Natural killer cell treated with Interleukin-12 subunit alpha and Interleukin-12 subunit beta and Interleukin-15 and Interleukin-18, amount 100 ng/mL, for 72 hours (primary cell): ENCODE measurements around the gene TLR5. TPM values are rescaled to one million over a fixed set of nuclear protein-coding genes. Genes with fewer than 3 reads are reported as not detected.

Experiments used
- ATAC-seq, 2 donors: fragments of 150-1000 bp; cut with Tn5 transposase in 1 of 2; sonication (Bioruptor Pico), chemical (Tn5 transposase) in 1 of 2; 2 replicates each; pipeline ENCODE4 v1.10.0; 2021
- DNase-seq: peaks from one replicate; pipeline ENCODE4 v3.0.0; 2022; ENCODE audit warnings: low spot score
- H3K27ac Mint-ChIP-seq, 2 donors: 1 replicate in 1 of 2; 2 replicates in 1 of 2; pipeline ENCODE4 v1.8.0; 2022; ENCODE audit warnings: mixed read lengths in 2 of 2, mild to moderate bottlenecking in 1 of 2, moderate library complexity in 1 of 2
- H3K27me3 Mint-ChIP-seq, 2 donors: 1 replicate in 1 of 2; 2 replicates in 1 of 2; pipeline ENCODE4 v1.8.0; 2022; ENCODE audit warnings: mixed read lengths in 2 of 2
- H3K36me3 Mint-ChIP-seq: one replicate; pipeline ENCODE4 v1.8.0; 2022; ENCODE audit warnings: mixed read lengths
- H3K4me1 Mint-ChIP-seq, 2 donors: 1 replicate in 1 of 2; 2 replicates in 1 of 2; pipeline ENCODE4 v1.8.0; 2022; ENCODE audit warnings: low read depth in 2 of 2, mixed read lengths in 2 of 2, mild to moderate bottlenecking in 1 of 2
- H3K4me3 Mint-ChIP-seq: one replicate; pipeline ENCODE4 v1.8.0; 2022; ENCODE audit warnings: mixed read lengths
- H3K9me3 Mint-ChIP-seq: 2 replicates; pipeline ENCODE4 v1.8.0; 2022; ENCODE audit warnings: mixed read lengths
- total RNA-seq, 2 donors: library from RNA; stranded (reverse); gene quantifications; one replicate each; pipeline ENCODE4 v1.2.3, GENCODE V29; 2022

TLR5 gene
- total RNA-seq, 2 donors from 2014 or later = 0.11 to 0.38 TPM

DNA sequence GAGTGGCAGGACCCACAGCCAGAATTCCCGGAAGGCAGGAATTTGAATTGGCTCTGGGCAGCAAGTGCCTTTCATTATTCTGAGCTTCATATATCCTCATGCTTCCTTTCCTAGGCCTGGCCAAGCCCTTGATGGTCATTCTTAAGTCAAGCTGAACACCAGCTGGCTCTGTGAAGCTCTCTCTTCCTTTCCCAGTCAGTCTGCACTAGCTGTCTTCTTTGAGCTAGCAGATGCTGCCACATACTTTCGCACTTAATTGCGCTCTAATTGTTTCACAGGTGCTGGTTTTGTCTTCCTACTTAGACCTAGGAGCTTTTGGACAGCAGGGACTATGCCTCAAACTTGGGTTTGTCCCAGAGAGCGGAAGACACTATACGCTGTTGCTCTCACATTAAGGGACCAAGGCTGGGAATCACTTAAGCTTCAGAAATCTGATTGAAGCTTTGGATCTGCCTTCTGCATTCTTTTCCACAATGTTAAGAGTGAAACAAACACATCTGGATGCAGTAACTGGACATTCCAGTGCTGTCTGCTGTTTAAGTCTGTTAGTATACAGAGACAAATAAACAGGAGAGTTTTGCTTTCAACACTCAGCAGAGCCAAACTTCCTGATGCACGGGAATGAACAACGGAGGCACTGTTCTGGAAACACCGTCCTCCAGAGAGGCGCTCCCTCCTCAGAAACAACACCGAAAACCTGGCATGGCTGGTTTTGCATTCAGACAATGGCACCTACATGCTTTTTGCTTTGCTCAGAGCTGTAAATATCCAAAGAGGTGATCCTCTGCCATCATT is 2.2 kb downstream of the TLR5 start:
- no peaks in the 10 kb centered on the region for H3K36me3 Mint-ChIP-seq
- ATAC-seq = no peak
- peaks cover 8 to 19% of the 10 kb centered on the region in 2 donors for H3K27me3 Mint-ChIP-seq
- no peaks in the 10 kb centered on the region for H3K9me3 Mint-ChIP-seq
- no peak for DNase-seq
- H3K4me3 Mint-ChIP-seq = no peak overlapping the region
- no peak overlapping the region for H3K27ac Mint-ChIP-seq
- H3K4me1 Mint-ChIP-seq = peaks cover 7 to 17% of the 10 kb centered on the region in 2 donors

DNA sequence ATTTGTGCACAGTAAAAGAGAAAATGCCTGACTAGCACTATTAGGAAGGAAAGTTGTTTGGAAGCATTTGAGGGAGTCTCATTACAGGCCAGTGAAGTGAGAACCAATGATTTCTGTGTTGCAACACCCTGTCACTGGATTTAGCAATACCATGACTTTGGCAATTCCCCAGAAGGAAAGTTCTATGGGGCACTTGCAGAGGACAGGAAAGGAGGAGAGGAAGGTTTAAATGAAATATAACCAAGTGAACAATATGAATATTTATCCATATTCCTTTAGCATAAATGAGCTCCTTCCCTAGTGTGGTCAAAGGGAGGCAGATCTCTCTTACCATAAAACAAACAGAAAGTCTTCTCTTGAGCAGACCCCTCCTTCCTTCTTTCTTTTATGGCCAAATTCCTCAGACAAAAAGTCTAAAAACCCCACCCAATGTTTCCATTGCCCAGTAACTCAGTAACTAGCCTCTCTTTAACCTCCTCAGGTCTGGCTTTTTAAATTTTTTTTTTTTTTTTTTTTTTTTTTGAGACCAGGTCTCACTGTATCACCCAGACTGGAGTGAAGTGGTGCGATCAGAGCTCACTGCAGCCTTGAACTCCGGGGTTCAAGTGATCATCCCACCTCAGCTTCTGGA is 5.5 kb downstream of the TLR5 start:
- peaks cover 24 to 25% of the 10 kb centered on the region in 2 donors for H3K27me3 Mint-ChIP-seq
- H3K36me3 Mint-ChIP-seq = no peaks in the 10 kb centered on the region
- H3K27ac Mint-ChIP-seq = peak overlapping the region in 1 of 2 donors; percentile 62
- peak in 1 of 2 donors; percentile 21 for ATAC-seq
- no peak for DNase-seq
- H3K4me3 Mint-ChIP-seq = no peak overlapping the region
- no peaks in the 10 kb centered on the region for H3K9me3 Mint-ChIP-seq
- H3K4me1 Mint-ChIP-seq = peaks cover 10 to 16% of the 10 kb centered on the region in 2 donors

DNA sequence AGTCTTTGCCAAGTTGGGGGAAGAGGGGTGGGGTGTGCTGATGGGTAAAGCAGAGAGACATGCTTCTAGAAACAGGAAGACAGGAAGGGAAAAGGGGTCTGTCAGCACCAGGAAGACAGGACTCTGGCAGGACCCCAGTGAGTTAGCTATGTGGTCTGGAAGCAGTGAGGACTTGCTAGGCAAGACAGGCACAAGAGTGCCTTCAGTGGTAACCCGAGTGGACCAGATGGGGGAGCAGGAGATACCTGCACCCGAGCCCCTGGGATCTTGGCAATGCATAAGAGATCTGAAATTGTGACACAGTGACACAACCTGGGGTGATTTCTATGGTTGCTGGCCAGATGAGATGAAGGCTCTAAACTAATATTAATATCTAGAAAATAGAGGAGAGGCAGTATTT is 7.0 kb downstream of the TLR5 start:
- peaks cover 10 to 16% of the 10 kb centered on the region in 2 donors for H3K4me1 Mint-ChIP-seq
- no peaks in the 10 kb centered on the region for H3K9me3 Mint-ChIP-seq
- no peak overlapping the region for H3K4me3 Mint-ChIP-seq
- H3K36me3 Mint-ChIP-seq = no peaks in the 10 kb centered on the region
- ATAC-seq = no peak
- no peak for DNase-seq
- H3K27ac Mint-ChIP-seq = peak overlapping the region in 1 of 2 donors; percentile 29
- H3K27me3 Mint-ChIP-seq = peaks cover 30 to 34% of the 10 kb centered on the region in 2 donors

GRCh38 chr1:223135176-223135942 is 7.7 kb downstream of the TLR5 start:
- Mint-ChIP-seq H3K36me3 (no peaks in the 10 kb centered on the region), H3K9me3 (no peaks in the 10 kb centered on the region)

GRCh38 chr1:223133824-223134435 is 9.1 kb downstream of the TLR5 start:
- H3K4me3 Mint-ChIP-seq = peak overlapping the region; percentile 57
- H3K9me3 Mint-ChIP-seq = no peaks in the 10 kb centered on the region
- H3K36me3 Mint-ChIP-seq = no peaks in the 10 kb centered on the region
- peaks cover 19 to 22% of the 10 kb centered on the region in 2 donors for H3K4me1 Mint-ChIP-seq
- H3K27me3 Mint-ChIP-seq = peaks cover 42 to 44% of the 10 kb centered on the region in 2 donors
- peak; percentile 85 for DNase-seq
- peak; percentile 89 to 90 for ATAC-seq
- no peak overlapping the region for H3K27ac Mint-ChIP-seq

More at GRCh38 chr1:223135176-223135942, 7.7 kb downstream of the TLR5 start:
- no peak overlapping the region for H3K27ac Mint-ChIP-seq
- ATAC-seq (no peak), DNase-seq (no peak)
- peaks cover 37 to 41% of the 10 kb centered on the region in 2 donors for H3K27me3 Mint-ChIP-seq
- no peak overlapping the region for H3K4me3 Mint-ChIP-seq
- H3K4me1 Mint-ChIP-seq = peaks cover 13 to 16% of the 10 kb centered on the region in 2 donors

DNA sequence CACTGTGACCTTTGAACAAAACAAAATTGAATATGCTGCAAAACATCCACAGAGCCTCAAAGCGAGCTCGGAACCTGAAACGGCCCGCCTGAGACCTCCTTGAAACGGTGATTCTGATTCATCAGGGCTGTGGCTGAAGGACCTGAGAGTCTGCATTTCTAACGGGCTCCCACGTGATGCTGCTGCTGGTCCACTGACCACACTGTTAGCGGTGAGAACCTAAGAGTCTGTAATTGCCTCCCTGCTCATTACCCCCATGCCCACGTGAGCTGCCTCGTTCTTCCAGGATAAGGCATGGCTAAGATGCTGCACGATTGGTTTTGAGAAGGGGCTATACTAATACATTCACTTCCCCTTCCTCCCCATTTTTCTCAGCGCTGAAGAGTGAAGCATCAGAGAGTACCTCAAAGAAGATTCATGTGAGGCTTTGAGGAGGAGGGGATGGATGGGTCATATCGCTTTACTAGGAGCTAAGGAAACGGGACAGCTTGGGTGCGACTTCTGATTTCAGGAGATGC is 9.7 kb downstream of the TLR5 start:
- H3K27me3 Mint-ChIP-seq = peaks cover 41 to 42% of the 10 kb centered on the region in 2 donors
- no peaks in the 10 kb centered on the region for H3K9me3 Mint-ChIP-seq
- H3K4me1 Mint-ChIP-seq = peaks cover 21 to 22% of the 10 kb centered on the region in 2 donors
- DNase-seq (no peak), ATAC-seq (peak in 1 of 2 donors; percentile 2)
- no peak overlapping the region for H3K27ac Mint-ChIP-seq
- no peaks in the 10 kb centered on the region for H3K36me3 Mint-ChIP-seq
- H3K4me3 Mint-ChIP-seq = peak overlapping the region; percentile 57

GRCh38 chr1:223129229-223129901 is 13.7 kb downstream of the TLR5 start:
- DNase-seq = peak; percentile 83
- H3K36me3 Mint-ChIP-seq = no peaks in the 10 kb centered on the region
- peak; percentile 79 to 85 for ATAC-seq
- H3K4me3 Mint-ChIP-seq = peak overlapping the region; percentile 54
- peaks cover 13 to 21% of the 10 kb centered on the region in 2 donors for H3K4me1 Mint-ChIP-seq
- H3K27me3 Mint-ChIP-seq = peaks cover 21 to 27% of the 10 kb centered on the region in 2 donors
- no peak overlapping the region for H3K27ac Mint-ChIP-seq
- no peaks in the 10 kb centered on the region for H3K9me3 Mint-ChIP-seq

DNA sequence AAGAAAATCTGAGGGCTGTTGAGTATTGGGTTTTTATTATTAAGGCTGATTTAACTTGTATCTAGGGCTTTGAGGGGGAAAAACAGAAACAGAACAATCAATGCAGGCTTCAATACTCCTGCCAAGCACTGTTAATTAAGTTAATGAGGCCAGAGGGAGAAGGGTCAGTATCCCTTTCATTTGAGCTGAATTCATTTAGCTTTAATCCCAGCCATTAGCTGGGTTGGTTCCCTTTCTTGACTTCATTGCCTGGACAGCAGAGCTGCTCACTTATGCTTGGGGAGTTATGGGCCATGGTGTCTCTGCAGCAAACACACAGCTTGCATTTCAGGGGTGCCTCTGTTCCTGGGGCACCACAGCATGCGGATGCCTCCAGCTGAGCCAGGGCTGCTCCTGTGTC is 16.3 kb downstream of the TLR5 start:
- Mint-ChIP-seq H3K27me3 (peaks cover 28 to 29% of the 10 kb centered on the region in 2 donors), H3K4me1 (peaks cover 13 to 20% of the 10 kb centered on the region in 2 donors), H3K9me3 (no peaks in the 10 kb centered on the region), H3K27ac (no peak overlapping the region), H3K36me3 (no peaks in the 10 kb centered on the region), H3K4me3 (no peak overlapping the region)
- ATAC-seq (no peak), DNase-seq (no peak)

GRCh38 chr1:223125766-223126165 is 17.3 kb downstream of the TLR5 start:
- Mint-ChIP-seq H3K4me1 (peaks cover 13 to 20% of the 10 kb centered on the region in 2 donors), H3K36me3 (no peaks in the 10 kb centered on the region), H3K9me3 (no peaks in the 10 kb centered on the region), H3K27me3 (peaks cover 18 to 21% of the 10 kb centered on the region in 2 donors), H3K4me3 (no peak overlapping the region), H3K27ac (no peak overlapping the region)
- ATAC-seq (no peak), DNase-seq (no peak)

DNA sequence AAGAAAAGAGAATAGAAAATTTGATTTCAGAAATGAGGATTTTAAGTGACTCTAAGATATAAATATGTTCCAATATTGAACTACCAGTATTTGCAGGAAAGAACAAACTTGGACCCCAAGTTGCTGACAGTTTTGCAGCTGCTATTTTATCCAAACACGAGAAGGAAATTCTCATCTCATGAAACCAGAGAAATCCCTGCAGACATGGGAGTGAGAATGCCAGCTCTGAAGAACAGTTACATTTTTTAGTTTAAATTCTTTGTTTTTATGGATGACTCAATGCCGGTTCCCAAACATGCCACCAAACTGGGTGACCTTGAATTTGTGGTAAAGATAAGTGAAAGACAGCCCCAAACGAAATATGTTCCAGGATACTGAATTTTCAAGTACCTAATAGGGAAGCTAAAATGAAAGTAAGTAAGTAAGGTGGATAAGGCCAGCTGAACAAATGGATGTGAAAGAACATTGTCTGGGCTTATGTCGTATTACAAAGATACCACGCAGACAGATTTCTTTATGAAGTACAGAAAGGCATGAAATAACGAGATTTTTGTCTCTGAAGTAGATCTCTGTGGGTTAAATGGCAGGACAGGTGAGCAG is 19.9 kb downstream of the TLR5 start:
- H3K9me3 Mint-ChIP-seq = no peaks in the 10 kb centered on the region
- H3K27ac Mint-ChIP-seq = no peak overlapping the region
- ATAC-seq = no peak
- peaks cover 10 to 11% of the 10 kb centered on the region in 2 donors for H3K27me3 Mint-ChIP-seq
- H3K36me3 Mint-ChIP-seq = no peaks in the 10 kb centered on the region
- H3K4me1 Mint-ChIP-seq = peaks cover 7 to 9% of the 10 kb centered on the region in 2 donors
- no peak for DNase-seq
- H3K4me3 Mint-ChIP-seq = peak overlapping the region; percentile 6

GRCh38 chr1:223118418-223118817 is 24.6 kb downstream of the TLR5 start:
- no peaks in the 10 kb centered on the region for H3K36me3 Mint-ChIP-seq
- ATAC-seq (no peak), DNase-seq (no peak)
- H3K4me3 Mint-ChIP-seq = no peak overlapping the region
- H3K27ac Mint-ChIP-seq = no peak overlapping the region
- H3K27me3 Mint-ChIP-seq = peaks cover 5 to 11% of the 10 kb centered on the region in 2 donors
- peaks cover 2 to 3% of the 10 kb centered on the region in 2 donors for H3K4me1 Mint-ChIP-seq
- H3K9me3 Mint-ChIP-seq = no peaks in the 10 kb centered on the region

DNA sequence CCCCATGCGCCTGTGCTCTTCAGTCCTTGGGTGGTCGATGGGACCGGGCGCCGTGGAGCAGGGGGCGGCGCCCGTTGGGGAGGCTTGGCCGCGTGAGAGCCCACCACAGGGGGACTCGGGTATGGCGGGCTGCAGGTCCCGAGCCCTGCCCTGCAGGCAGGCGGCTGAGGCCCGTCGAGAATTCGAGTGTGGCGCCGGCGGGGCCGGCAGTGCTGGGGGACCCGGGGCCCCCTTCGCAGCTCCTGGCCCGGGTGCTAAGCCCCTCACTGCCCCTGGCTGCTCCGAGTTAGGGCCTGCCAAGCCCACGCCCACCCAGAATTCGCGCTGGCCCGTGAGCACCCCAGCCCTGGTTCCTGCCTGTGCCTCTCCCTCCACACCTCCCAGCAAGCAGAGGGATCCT is 26.1 kb downstream of the TLR5 start:
- H3K36me3 Mint-ChIP-seq = no peaks in the 10 kb centered on the region
- ATAC-seq = peak in 1 of 2 donors; percentile 36
- no peak for DNase-seq
- H3K9me3 Mint-ChIP-seq = no peaks in the 10 kb centered on the region
- no peak overlapping the region for H3K4me3 Mint-ChIP-seq
- no peaks in the 10 kb centered on the region for H3K4me1 Mint-ChIP-seq
- H3K27ac Mint-ChIP-seq = no peak overlapping the region
- peaks cover 4 to 7% of the 10 kb centered on the region in 2 donors for H3K27me3 Mint-ChIP-seq
